HG03097 (cell line): ENCODE data around the gene RPS25.
A peak's percentile ranks its signal among the peaks of the same experiment; 100 is the strongest.
"Not testable (repeated sequence)": the region's sequence is repeated elsewhere in the genome, so short reads cannot be mapped to it uniquely, and the experiment has no call there.

Experiments
- ATAC-seq: cut with Tn5 transposase; IDR thresholded peaks from one replicate; pipeline ENCODE4 v1.9.1; 2021; ENCODE audit not compliant: unreplicated experiment, low FRiP score

RPS25 gene

DNA sequence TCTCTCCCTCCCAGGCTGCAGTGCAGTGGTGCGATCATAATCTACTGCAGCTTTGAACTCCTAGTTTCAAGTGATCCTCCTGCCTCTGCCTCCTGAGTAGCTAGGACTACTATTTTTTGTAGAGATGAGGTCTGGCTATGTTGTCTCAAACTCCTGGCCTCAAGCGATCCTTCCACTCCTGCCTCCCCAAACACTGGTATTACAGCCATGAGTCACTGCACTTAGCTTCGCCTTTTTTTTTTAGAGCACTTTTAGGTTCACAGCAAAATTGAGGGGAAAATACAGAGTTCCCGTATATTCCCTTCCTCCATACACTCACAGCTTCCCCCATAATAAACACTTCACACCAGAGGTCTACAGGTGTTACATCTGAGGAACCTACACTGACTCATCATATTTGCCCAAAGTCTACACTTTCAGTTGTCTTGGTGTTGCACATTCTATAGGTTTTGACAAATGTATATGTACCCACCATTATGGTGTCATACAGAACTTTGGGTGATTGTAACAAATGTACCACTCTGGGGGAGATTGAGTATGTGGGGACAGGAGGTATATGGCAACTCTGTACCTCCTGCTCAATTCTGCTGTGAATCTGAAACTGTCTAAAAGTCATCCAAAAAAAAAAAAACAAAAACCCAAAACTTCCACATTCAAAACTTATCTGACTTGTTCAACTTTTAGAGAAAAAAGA lies 23.8 kb upstream of the RPS25 start:
- ATAC-seq, result no peak

DNA sequence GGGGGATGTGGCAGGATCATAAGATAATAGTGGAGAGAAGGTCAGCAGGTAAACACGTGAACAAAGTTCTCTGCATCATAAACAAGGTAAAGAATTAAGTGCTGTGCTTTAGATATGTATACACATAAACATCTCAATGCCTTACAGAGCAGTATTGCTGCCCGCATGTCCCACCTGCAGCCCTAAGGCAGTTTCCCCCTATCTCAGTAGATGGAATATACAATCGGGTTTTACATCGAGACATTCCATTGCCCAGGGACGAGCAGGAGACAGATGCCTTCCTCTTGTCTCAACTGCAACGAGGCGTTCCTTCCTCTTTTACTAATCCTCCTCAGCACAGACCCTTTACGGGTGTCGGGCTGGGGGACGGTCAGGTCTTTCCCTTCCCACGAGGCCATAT lies 21.3 kb upstream of the RPS25 start:
- ATAC-seq, result not testable (repeated sequence)

DNA sequence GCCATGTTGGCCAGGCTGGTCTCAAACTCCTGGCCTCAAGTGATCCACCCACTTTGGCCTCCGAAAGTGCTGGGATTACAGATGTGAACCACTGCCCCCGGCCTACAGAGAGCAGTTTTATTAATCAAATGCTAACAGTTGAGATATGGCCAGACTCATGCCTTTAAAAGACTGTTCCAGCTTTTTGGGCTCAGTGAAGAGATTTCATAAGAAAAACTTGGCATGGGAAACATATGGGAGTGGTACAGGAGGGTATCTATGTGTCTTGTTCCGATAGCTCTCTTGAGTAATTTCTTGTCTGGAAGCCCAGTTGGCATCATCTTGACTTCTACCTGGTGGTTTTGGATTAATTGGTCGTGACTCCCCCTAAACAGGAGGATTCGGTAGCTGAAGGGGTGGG lies 20.7 kb upstream of the RPS25 start:
- no peak for ATAC-seq

DNA sequence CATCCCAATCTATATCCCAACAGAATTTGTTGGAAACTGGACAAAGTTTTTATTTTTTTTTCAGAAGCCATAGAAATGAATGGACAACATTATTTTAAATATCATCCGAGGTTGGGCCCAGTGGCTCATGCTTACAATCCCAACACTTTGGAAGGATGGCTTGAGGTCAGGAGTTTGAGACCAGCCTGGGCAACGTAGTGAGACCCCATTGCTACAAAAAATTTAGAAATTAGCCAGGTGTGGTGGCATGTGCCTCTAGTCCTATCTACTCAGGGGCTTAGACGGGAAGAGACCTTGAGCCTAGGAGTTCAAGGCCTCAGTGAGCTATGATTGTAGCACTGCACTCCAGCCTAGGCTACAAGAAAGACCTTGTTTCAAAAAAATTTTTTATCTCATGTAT lies 16.7 kb upstream of the RPS25 start:
- no peak for ATAC-seq

DNA sequence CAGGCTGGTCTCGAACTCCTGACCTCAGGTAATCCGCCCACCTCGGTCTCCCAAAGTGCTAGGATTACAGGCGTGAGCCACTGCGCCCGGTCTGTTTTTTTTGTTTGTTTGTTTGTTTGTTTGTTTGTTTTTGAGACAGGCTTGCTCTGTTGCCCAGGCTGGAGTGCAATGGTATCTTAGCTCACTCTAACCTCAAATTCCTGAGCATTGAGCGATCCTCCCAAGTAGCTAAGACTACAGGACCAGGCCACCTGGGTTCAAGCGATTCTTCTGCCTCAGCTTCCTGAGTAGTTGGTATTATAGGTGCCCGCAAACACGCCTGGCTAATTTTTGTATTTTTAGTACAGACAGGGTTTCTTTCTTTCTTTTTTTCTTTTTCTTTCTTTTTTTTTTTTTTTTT lies 15.3 kb upstream of the RPS25 start:
- ATAC-seq, result not testable (repeated sequence)

DNA sequence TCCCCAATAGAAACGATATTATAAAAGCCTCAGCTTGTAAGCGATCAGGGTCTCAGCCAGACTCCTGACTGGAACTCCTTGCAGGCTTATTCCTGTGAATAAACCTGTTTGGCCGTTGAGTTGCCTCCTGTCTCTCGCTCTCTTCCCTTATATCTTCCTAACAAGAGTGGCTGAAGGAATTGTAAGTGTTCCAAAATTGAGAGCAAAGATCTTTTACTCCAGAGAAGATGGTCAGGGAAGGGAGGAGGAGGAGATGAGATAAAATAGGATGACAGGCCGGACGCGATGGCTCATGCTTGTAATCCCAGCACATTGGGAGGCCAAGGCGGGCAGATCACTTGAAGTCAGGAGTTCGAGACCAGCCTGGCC lies 13.8 kb upstream of the RPS25 start:
- no peak for ATAC-seq

DNA sequence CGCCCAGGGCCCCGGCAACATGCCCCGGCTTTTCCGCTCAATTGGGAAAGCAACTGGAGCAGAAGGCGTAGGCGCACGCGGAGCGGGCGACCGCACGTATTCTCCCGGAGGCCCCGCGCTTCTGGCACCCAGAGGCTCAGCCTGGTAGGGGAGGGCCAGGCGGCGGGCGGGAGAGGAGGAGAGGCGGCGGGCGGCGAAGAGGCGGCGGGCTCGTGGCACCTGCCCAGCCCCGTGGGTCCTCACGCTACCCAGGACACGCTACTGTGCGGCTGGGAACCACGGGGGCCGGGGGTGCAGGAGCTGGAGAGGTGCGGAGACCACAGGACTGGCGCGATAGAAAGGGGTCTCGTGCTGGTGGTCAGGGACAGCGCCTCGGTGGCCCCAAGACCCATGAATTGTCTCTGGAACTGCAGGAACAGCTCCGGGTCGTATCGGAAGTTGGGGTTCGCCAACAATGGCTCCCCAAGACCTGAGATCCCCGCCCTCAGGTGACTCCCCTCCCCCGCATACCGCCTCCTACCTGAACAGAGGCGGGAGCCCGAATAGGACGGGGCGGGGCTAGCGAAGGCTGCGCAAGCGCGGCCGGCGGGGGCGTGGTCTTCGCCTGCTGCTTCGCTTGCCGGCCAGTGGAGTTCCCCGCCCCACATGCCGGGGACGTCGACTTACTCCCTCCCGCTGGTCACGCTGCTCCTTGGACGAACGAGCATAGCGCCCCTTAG lies 12.3 kb upstream of the RPS25 start, which contains the start of gene SLC37A4:
SLC37A4 (minus strand) TSS at position 549 of the 719 bp plus-strand sequence.
- ATAC-seq, result peak; percentile 75

DNA sequence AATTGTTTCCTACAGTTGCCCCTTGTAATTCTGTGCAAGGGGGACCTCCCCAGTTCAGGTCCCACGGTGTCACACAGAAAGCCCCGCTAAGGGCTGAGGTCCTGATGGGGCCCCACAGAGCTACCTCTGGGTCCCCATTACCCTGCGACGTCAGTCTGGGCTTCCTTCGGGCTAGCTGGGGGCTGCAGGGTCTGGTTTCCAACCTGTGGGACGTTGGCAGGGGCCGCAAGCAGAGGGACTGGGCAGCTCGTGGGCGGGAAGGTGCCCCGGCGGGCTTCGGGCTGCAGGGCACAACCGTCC lies 11.8 kb upstream of the RPS25 start:
- ATAC-seq, result peak; percentile 12

DNA sequence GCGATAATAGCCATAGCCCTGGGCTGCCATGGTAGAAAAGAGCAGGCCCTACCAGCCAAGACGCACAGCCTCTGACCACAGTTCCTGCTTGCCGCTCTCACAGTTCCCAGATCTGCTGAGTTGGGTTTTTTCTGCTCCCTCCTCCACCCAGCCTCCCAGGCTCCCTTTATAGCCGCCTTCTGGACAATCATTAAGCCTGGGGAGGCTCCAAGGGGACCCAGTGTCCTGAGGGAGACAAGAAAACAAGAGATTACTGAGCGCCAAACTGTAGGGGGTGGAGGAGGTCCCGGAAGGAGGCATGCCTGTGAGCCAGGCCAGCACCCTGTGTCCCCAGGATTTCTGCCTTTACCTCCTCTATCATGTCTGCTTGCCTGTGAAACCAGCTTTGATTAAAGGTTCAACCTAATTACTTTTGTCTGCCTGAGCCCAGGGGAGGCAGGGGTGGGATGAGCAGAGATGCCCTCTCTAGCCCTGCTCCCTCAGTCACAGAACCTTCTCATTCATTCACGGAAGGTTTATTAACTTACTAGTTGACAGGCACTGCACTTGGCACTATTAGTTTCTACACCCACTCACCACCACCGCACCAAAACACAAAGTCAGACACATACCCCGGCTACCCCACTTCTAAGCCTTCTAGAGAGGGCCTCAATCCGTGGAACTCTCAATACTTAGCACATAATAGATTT lies 11.3 kb upstream of the RPS25 start:
- no peak for ATAC-seq

DNA sequence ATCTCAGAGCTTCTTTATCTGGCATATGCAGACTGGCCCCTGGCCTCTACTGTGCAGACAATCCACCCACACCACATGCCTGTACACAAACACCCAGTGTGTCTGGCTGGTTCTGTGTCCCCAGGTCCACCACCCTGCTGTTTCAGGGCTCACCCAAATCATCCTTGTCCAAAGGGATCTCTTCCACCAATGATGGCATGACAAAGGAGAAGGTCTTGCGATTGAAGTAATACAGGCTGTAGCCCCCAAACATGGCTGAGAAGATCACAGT lies 10.9 kb upstream of the RPS25 start:
- no peak for ATAC-seq

DNA sequence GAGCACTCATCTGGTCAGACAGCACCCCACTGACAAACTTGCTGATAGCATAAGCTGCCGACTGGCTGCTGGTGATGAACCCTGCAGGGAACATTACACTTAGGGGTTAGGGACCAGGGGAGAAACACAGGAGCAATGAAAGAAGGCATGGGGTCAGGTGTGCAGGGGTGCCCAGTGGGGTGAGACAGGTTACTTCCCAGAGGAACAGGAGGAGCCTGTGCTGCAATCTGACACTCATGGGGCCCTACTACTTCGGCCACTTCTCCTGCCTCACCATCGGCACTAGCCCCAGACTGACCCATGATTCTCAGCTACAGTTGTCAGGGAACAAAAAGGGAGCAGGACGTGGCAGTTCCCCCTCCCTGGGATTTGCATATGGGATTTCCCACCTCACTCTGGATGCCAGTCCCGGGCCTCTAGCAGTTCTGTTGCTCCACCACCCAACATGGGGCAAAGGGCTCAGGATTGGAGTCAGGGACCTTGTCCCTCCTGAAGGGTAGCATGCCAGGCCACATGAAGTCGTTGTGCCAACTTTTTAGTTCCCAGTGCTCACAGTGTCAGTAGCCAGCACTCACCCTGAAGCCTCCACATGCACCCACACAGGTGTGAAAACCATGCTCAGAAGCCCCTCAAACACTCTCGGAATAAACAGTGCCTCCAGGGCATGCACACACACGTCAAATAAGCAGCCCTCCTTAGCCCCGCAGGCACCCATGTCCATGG lies 10.4 kb upstream of the RPS25 start:
- ATAC-seq, result no peak

DNA sequence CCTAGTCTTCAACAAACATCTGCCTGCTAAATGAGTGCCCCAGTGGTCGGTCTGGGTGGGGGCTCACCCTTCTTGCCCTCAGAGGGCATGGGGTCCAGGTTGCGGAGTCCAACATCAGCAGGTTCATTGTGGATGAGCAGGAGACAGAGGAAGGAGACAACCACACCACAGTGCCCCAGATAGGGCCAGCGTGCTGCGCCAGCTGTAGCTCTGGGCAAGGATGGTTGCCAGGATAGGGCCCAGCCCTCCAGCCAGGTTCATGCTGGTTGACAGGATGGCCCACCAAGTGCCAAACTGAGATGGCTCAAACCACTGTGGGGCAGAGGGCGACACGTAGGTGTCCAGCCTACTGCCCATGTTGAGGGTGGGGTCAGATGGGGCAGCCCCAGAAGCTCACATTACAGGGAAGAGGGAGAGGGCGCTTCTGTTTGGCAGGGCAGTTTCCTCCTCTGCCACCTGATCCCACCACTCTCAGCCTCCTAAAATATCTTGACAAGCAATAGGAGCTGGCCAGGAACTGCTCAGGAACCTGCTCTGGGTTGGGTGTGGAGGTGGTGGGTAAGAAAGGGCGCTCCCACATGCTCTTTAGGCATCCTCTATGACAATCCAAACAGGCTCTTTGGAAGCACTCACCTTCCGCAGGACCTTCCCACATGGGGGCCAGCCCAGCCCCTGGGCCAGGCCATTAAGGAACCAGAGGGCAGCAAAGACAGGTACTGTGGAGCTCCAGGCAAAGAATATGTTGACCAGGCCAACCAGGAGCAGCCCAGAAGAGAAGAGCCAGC lies 9.6 kb upstream of the RPS25 start:
- no peak for ATAC-seq

DNA sequence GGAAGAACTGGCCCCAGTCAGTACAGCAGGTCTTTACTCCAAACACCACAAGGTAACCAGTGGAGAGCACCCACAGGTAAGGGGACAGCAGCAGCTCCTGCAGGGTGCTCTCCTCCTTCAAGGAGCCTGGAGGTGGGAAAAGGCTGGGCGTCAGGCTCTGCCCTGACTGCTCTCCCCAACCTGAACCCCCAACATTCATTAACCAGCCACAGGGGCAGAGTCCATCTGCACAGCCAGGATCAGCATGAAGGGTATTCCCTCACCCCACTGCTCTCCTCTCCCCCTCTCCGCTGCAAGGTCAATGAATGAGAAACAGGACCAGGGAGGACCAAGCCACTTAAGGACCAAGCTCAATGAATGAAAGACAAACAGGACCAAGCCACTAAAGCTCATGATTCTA lies 8.8 kb upstream of the RPS25 start:
- no peak for ATAC-seq

DNA sequence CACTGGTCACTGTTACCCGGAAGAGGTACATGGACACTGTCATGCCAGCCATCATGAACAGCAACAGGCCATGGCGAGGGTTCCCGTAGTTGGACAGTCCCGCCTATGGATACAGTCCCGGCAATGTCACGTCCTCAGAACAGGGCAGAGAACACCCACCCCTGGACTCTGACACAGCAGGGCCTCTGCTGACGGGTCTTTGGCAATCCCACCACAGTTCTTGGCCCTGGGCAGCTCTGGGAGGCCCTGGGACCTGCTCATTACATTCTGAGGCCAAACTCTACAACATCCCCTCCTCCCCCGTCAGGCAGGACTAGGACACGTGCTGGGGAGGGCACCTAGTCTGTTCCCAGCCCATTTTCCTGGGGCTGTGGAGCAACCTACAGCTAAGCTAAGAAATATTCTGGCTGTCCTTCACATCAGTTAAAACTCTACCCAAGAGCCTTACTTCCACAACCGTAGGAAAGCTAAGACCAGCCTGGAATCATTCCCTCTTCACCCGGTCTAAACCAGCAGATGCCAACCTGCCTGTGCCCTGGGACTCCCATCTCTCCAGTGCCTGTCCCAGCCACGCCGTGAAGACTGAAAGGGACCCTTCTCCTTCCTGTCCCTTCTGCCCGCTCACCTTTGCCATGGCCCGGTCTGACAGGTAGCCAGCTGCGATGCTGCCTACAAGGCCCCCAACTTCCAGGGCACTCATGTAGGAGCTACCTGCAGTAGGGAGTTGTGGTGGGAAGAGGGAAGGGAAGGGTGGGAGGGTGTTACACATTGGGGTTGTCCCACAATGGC lies 8.0 kb upstream of the RPS25 start:
- no peak for ATAC-seq

DNA sequence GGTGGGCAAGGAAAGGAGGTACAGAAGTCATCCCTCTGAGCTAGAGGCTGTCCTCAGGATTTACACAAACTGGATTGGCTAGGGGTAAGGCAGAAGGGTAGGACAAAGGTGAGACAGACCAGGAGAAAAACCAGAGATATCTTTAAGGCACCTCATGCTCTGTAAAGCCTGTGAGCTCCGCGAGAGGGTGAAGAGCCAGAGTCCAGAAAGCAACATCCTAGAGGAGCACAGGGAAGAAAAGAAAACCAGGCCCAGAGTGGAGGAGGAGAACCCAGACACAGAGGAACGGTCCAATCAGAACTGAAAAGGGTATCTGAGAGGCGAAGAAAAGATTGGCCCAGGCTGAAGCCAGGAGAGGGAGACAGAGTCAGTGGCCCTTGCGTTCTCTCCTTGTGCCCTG lies 7.4 kb upstream of the RPS25 start:
- no peak for ATAC-seq

DNA sequence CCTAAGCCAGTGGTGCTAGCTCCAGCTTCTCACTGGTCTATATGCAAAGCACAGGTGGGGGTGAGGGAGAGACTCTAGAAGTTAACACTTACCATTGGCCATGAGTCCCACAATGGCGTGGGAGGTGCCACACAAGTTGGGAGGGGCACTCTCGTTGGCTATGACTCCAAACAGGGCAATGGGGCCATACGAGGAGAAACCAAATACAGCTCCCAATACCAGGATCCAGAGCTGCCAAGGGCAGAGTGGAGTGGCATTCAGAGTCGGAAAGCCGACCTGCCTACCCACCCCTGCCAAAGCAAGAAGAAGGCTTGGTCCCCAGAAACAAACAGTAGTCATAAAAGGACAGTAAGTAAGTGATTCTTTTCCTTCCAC lies 6.9 kb upstream of the RPS25 start:
- no peak for ATAC-seq

DNA sequence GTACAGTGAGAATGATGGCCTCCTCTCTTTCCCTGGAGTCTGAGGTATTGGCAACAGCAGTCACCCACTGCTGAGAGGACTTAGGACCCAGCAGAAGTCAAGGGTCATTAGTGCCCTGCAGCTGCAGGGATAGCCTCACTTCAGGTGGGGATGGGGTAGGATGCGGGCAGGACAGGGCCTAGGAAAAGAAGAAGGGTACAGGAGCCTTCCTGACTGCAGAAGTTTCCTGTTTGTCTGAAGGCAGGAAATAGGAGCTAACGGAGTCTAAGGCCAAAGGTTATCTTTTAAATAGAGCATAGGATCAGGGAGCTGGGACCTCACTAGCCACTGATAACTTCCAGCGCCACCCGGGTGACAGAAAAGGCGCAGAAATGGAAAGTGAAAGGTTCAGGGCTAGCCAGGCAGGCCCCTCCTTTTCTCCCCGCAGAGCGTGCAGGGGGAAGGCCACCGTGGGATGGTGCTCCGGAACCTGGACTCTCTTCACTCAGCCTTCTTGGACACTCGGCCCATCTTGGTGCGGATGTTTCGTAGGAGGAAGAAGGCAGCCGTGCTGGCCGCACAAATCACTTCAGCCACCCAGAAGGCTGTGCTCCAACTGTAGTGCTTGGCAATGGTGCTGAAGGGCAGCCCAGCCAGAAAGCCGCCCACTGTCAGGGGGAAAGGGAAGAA lies 6.4 kb upstream of the RPS25 start:
- no peak for ATAC-seq

DNA sequence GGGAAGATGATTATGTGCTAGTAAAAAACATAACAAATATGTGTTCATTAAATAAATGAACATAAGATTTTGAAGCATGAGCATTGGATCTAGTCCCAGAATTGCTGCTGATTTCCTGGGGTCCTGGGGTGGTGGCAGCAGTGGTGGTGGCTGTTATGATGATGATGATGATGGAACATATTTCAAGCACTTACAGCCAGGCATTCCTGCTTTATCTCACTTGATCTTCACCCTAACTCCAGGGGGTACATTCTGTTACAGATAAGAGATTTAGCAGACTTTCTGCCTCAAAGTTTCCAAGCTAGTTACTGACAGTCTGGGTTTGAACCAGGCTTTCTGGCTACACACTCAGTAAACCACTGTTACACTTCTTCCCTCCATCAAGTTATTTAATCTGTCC lies 5.6 kb upstream of the RPS25 start:
- ATAC-seq, result no peak

DNA sequence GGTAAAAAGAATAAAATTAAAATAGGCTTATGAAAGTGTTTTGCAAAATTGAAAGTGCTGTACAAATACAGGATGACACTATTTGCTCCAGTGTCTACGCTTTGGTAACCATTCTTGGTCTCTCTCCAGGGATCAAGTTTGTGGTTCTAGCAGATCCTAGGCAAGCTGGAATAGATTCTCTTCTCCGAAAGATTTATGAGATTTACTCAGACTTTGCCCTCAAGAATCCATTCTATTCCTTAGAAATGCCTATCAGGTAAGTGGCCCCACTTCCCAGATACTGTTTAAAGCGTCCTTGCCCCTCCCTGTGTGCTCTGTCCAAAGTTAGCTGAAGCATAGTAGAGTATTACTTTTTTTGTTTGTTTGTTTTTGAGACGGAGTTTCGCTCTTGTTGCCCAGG lies 3.5 kb upstream of the RPS25 start:
- no peak for ATAC-seq

DNA sequence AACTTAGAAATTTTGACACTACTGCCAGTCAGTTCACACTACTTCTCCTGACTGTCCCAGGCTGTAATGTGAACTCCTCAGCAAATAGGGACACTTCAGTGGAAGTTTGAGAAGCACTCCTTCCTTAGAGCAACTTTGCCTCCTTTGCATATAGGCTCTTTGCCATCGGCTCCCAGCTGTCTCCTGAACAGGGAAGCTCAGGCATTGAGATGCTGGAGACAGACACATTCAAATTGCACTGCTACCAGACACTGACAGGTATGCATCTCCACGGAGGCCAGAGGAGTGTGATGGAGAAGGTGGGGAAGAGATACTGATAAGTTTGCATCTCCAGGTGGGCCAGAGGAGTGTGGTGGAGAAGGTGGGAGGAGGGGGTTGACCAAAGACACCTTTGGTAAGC lies 1.9 kb upstream of the RPS25 start:
- no peak for ATAC-seq
